RWPE2 (cell line): Measurements from ENCODE around the gene DNAH7.

ENCODE experiments used
- ATAC-seq: fragments of 200-7000 bp; cut with Tn5 transposase; 3 replicates; pipeline ENCODE4 v1.9.1; 2021; ENCODE audit warnings: low read depth
- DNase-seq: peaks from one replicate; pipeline ENCODE4 v3.0.0-alpha.2; 2020; ENCODE audit warnings: low spot score
- H3K27ac ChIP-seq: fragments of 450-650 bp; 2 replicates; pipeline ENCODE4 v1.5.1; 2017; ENCODE audit warnings: mild to moderate bottlenecking; ENCODE audit not compliant: poor library complexity, severe bottlenecking
- H3K27me3 ChIP-seq: fragments of 250-450 bp; sonication (Bioruptor Pico); 2 replicates; pipeline ENCODE4 v1.5.1; 2021; ENCODE audit warnings: mild to moderate bottlenecking, moderate library complexity; ENCODE audit not compliant: insufficient read depth, poor library complexity, severe bottlenecking
- H3K36me3 ChIP-seq: fragments of 250-450 bp; sonication (Bioruptor Pico); 2 replicates; pipeline ENCODE4 v1.5.1; 2020; ENCODE audit warnings: low read depth, mild to moderate bottlenecking, moderate library complexity
- H3K4me1 ChIP-seq: fragments of 250-450 bp; sonication (Bioruptor Pico); 2 replicates; pipeline ENCODE4 v1.5.1; 2021; ENCODE audit warnings: mild to moderate bottlenecking, moderate library complexity; ENCODE audit not compliant: insufficient read depth, poor library complexity, severe bottlenecking
- H3K4me3 ChIP-seq: fragments of 250-450 bp; sonication (Bioruptor Pico); 2 replicates; pipeline ENCODE4 v1.5.1; 2021; ENCODE audit warnings: mild to moderate bottlenecking, moderate library complexity; ENCODE audit not compliant: severe bottlenecking
- H3K9me3 ChIP-seq: fragments of 250-450 bp; sonication (Bioruptor Pico); 2 replicates; pipeline ENCODE4 v1.5.1; 2021; ENCODE audit warnings: mild to moderate bottlenecking, moderate library complexity; ENCODE audit not compliant: severe bottlenecking
- TF ChIP-seq, protein P1 (sequence below): fragments of 450-650 bp; IDR thresholded peaks from one replicate; pipeline ENCODE4 v1.5.1; 2017; ENCODE audit warnings: mild to moderate bottlenecking, moderate library complexity; ENCODE audit not compliant: poor library complexity, severe bottlenecking

Gene DNAH7

DNA sequence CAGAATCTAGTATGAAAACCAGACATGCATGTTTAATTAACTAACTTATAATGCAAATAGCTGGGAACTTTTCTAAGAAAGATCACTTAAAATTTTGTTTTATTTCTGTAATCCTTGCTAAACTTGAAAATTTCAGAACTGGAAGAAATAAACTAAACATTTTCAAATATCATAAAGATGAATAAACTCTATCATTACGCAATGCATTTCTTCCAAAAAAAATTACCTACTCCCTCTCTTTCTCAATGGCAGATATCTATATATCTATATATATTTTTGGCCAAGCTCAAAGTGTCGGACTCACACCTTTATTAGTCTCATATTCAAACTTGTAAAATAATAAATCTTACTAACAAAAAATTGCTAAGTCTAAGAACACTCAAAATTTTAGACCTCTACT, 253.6 kb downstream of the DNAH7 start:
- no peaks in the 10 kb centered on the region for H3K9me3 ChIP-seq
- ATAC-seq: no peak
- no peak overlapping the region for H3K4me3 ChIP-seq
- H3K36me3 ChIP-seq: no peaks in the 10 kb centered on the region
- TF ChIP-seq, protein P1, sequence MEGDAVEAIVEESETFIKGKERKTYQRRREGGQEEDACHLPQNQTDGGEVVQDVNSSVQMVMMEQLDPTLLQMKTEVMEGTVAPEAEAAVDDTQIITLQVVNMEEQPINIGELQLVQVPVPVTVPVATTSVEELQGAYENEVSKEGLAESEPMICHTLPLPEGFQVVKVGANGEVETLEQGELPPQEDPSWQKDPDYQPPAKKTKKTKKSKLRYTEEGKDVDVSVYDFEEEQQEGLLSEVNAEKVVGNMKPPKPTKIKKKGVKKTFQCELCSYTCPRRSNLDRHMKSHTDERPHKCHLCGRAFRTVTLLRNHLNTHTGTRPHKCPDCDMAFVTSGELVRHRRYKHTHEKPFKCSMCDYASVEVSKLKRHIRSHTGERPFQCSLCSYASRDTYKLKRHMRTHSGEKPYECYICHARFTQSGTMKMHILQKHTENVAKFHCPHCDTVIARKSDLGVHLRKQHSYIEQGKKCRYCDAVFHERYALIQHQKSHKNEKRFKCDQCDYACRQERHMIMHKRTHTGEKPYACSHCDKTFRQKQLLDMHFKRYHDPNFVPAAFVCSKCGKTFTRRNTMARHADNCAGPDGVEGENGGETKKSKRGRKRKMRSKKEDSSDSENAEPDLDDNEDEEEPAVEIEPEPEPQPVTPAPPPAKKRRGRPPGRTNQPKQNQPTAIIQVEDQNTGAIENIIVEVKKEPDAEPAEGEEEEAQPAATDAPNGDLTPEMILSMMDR: no peak
- H3K27ac ChIP-seq: no peak overlapping the region
- H3K4me1 ChIP-seq: peaks cover 6% of the 10 kb centered on the region
- DNase-seq: no peak
- no peaks in the 10 kb centered on the region for H3K27me3 ChIP-seq

DNA sequence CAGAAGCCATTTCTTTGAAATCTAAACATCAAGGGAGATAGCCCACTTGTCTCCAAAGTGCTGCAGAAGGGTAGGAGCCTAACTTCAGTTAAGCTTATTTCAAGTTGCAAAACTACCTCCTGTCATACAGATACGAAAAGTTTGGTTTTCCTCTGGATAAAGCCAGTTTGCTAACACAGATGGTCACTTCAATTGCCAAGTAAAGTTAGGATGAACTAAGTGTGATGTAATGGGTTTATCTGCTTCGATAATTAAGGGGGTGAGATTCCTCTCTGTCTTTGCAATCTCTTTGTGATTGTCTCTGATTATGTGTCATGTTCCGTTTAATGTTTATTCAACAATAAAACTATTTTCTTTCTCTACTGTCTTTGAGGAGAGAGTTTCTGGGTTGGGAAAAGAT, 255.2 kb downstream of the DNAH7 start:
- no peaks in the 10 kb centered on the region for H3K4me1 ChIP-seq
- no peaks in the 10 kb centered on the region for H3K27me3 ChIP-seq
- no peaks in the 10 kb centered on the region for H3K9me3 ChIP-seq
- H3K27ac ChIP-seq: no peak overlapping the region
- ATAC-seq: no peak
- H3K36me3 ChIP-seq: no peaks in the 10 kb centered on the region
- TF ChIP-seq, protein P1: no peak
- no peak overlapping the region for H3K4me3 ChIP-seq
- DNase-seq: no peak

DNA sequence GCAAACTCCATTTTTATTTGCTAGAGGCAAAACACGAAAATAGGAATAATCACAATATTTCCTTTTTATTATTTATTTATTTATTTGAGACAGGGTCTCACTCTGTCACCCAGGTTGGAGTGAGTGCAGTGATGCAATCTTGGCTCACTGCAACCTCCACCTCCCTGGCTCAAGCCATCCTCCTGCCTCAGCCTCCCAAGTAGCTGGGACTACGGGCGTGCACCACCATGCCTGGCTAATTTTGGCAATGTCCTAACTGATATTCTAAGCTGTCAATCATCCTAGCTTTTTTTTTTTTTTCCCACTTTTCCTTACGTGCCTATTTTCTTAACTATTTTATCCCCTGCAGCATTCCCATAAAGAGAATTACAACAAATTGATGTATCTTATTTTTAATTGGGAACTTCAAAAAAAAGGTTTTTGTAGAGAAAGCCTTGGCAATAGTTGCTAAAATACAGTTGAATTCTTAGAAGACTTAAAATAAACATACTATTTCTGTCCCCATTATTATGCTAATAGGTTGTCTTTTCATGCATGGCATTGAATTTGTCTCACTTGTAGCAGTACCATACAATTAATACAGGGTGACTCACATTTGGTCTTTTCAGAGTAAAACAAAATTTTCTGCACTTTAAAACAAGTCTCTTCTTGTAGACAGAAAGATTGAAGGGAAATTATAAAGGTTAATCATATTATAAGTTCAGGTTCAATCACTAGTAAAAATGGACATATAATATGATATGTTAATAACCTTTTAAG, 258.1 kb downstream of the DNAH7 start:
- Histone ChIP-seq H3K9me3 (no peaks in the 10 kb centered on the region), H3K4me3 (no peak overlapping the region), H3K36me3 (no peaks in the 10 kb centered on the region), H3K27ac (no peak overlapping the region), H3K4me1 (no peaks in the 10 kb centered on the region), H3K27me3 (no peaks in the 10 kb centered on the region)
- no peak for ATAC-seq
- TF ChIP-seq, protein P1: no peak
- no peak for DNase-seq

DNA sequence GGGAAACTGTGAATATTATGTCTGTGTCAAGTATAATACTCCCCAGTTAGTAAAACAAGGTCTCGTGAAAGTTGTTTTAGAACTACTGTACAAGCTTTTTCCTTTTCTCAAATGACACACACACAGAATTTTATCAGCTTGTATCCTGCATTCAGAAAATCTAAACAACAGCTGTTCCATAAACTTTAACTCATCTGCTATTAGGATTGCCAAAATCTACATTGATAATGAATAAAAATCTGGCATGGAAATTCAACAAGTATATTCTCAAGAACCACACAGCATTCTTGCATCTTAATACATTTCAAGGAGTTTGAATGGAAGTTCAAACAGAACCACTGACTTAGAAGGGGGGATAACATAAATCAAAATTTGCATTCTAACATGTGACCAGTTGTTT, 260.4 kb downstream of the DNAH7 start:
- ATAC-seq: no peak
- Histone ChIP-seq H3K4me1 (no peaks in the 10 kb centered on the region), H3K36me3 (no peaks in the 10 kb centered on the region), H3K27ac (no peak overlapping the region), H3K9me3 (no peaks in the 10 kb centered on the region), H3K27me3 (no peaks in the 10 kb centered on the region), H3K4me3 (no peak overlapping the region)
- no peak for DNase-seq
- TF ChIP-seq, protein P1: no peak

DNA sequence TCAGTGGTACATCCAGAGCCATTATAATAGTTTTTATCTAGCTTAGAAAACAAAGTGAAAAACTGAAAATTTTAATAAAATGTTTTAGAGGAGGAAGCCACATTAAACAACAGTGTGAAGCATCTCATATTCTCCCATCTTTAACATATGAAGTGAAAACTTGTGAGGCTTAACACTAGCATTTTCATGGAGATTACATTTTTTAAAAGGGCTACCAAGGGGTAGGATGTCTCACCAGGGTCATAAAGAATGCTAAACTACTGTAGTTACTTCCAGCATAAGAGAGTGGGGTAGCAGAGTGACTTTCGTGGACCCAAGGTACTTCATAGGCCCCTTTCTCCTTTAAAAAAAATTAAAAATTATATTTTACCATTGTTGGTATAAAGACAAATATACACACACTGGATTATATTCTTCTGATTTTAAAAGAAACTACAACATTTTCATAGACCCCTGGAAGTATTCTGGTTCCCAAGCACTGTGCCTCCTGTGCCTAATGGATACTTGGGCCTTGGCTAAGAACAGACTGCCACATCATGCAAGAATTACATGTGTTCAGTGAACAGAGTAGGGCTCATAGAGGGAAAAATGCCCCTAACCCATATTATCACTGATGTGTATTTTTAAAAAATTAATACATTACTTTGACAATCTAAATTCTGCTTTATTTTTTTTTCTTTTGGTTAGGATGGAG, 263.2 kb downstream of the DNAH7 start:
- H3K4me1 ChIP-seq: no peaks in the 10 kb centered on the region
- H3K27me3 ChIP-seq: no peaks in the 10 kb centered on the region
- no peaks in the 10 kb centered on the region for H3K9me3 ChIP-seq
- no peaks in the 10 kb centered on the region for H3K36me3 ChIP-seq
- no peak for DNase-seq
- TF ChIP-seq, protein P1: no peak
- no peak overlapping the region for H3K27ac ChIP-seq
- ATAC-seq: no peak
- H3K4me3 ChIP-seq: no peak overlapping the region
